Heart left ventricle (tissue), 16 donors: ENCODE data around the gene CLDN18. TPM values are rescaled to one million over a fixed set of nuclear protein-coding genes. Genes with fewer than 3 reads are reported as not detected.
A peak's percentile ranks its signal among the peaks of the same experiment; 100 is the strongest.

Experiments used
- ATAC-seq, 4 donors: fragments of 200-7000 bp; cut with Tn5 transposase; one replicate each; pipeline ENCODE4 v1.9.1; 2020 to 2022; ENCODE audit warnings: moderate library complexity in 4 of 4, mild to moderate bottlenecking in 3 of 4, moderate number of reproducible peaks in 1 of 4
- DNase-seq, 5 donors: peaks; one replicate each; pipeline ENCODE4 v3.0.0-alpha.2; 2020
- H3K27ac ChIP-seq, 12 donors: fragments of 200-600 bp; sonication (generic) in 4 of 12; one replicate each; pipeline versions ENCODE4 v1.5.0 to v1.8.0; 2016 to 2022; ENCODE audit warnings: mild to moderate bottlenecking in 2 of 12
- H3K27me3 ChIP-seq, 9 donors: fragments of 200-600 bp; sonication (generic) in 2 of 9; one replicate each; pipeline versions ENCODE4 v1.5.1 to v1.8.0; 2016 to 2022; ENCODE audit warnings: mild to moderate bottlenecking in 3 of 9
- H3K36me3 ChIP-seq, 9 donors: fragments of 200-600 bp; sonication (generic) in 2 of 9; one replicate each; pipeline versions ENCODE4 v1.5.0 to v1.8.0; 2018 to 2022; ENCODE audit warnings: mild to moderate bottlenecking in 2 of 9
- H3K4me1 ChIP-seq, 12 donors: fragments of 200-600 bp; sonication (generic) in 4 of 12; one replicate each; pipeline versions ENCODE4 v1.5.0 to v1.8.0; 2016 to 2022; ENCODE audit warnings: mild to moderate bottlenecking in 3 of 12
- H3K4me3 ChIP-seq, 12 donors: fragments of 200-600 bp; sonication (generic) in 4 of 12; one replicate each; pipeline versions ENCODE4 v1.5.0 to v1.8.0; 2017 to 2022; ENCODE audit warnings: mild to moderate bottlenecking in 9 of 12, moderate library complexity in 4 of 12
- H3K9me3 ChIP-seq, 12 donors: fragments of 200-600 bp; sonication (generic) in 4 of 12; one replicate each; pipeline versions ENCODE4 v1.5.0 to v1.8.0; 2016 to 2022; ENCODE audit warnings: mild to moderate bottlenecking in 1 of 12
- CTCF ChIP-seq, 12 donors: fragments of 200-600 bp; sonication (generic) in 4 of 12; IDR thresholded peaks; one replicate each; pipeline versions ENCODE4 v1.5.0 to v1.8.0; 2018 to 2022; ENCODE audit warnings: antibody characterized with exemption in 12 of 12, mild to moderate bottlenecking in 5 of 12
- POLR2A ChIP-seq, 2 donors: fragments of 450-650 bp; IDR thresholded peaks; one replicate each; pipeline ENCODE4 v1.6.1; 2017; ENCODE audit warnings: antibody characterized with exemption in 2 of 2, mild to moderate bottlenecking in 2 of 2, moderate library complexity in 2 of 2
- WGBS, 4 donors: extraction: QIAGEN DNeasy Blood & Tissue Kit in 2 of 4; methylation state at CpG; one replicate each; pipeline versions ENCODE4 v1.1.5 to v1.1.7; 2013 to 2018; 5-methylcytosine and 5-hydroxymethylcytosine counted together
- intact Hi-C, 10 donors: fragments of 100-400 bp; cut with DNase I; formaldehyde crosslinking; loops; one replicate each; pipeline versions ENCODE4 v1.11.1 to v1.14.2; 2022
- polyA plus RNA-seq, 2 donors: library from polyadenylated mRNA; stranded (reverse); fragments of 200-250 nt; gene quantifications; one replicate each; pipeline ENCODE4 v1.2.3, GENCODE V29; 2013
- total RNA-seq, 9 donors: library from RNA; depleted of rRNA in 2 of 9; stranded (reverse); fragments of >200 nt in 2 of 9; fragmentation: NEBNext Ultra II Directional in 3 of 9; extraction: Animal tissue kit (Norgen Biotek cat#: 25700) in 3 of 9; gene quantifications; one replicate each; pipeline versions ENCODE4 v1.1.0 to v1.2.4, GENCODE V29; 2016 to 2023
- donor health status: ischemic (EF 13 %, LVEDD 7.1; RV severe dilation, severe dysfunction).
- donor health status: healthy with polysubstance abuse.
- donor health status: DM: no; HTN: yes; CAD: no.
- donor health status: DM: no; HTN: no; CAD: no.
- donor health status: ischemic (EF 25% LVEDD 6.9; RV normal size, moderate dysfunction).
- donor health status: ischemic (EF 25% LVEDD 5.7; RV mildly dilated, moderate dysfunction).
- donor health status: healthy.
- donor health status: DM: yes; HTN: yes; CAD: no.
- donor health status: ischemic (EF 35%, LVEDD 5.7; RV mildly dilated, moderate dysfunction).
- donor health status: nonischemic (EF 11% LVEDD 7.7; RV severe dilation, severe dysfunction).
- donor health status: DM: yes; HTN: yes; CAD: no.
- donor health status: PGD.
- donor health status: ischemic (EF 29% LVEDD 5.4; RV normal size, mild dysfunction).
- donor health status: nonischemic (EF 23%, LVEDD 6.1; RV moderate dilation, normal function).

Gene CLDN18
- total and polyA plus RNA-seq, 11 donors, result 0.01 TPM; not detected in 10

GRCh38 chr3:138066972-138067371 is 57.0 kb downstream of the CLDN18 start:
- H3K9me3 ChIP-seq, result no peaks in the 10 kb centered on the region
- no peak for DNase-seq
- TF ChIP-seq POLR2A (IDR thresholded peaks at IDR 0.05), result no peak
- no peak for TF ChIP-seq CTCF (IDR thresholded peaks at IDR 0.05)
- no peak overlapping the region for H3K27ac ChIP-seq
- no peak for ATAC-seq
- peaks cover 0 to 8% (median 0%) of the 10 kb centered on the region in 12 donors for H3K4me1 ChIP-seq
- no peak overlapping the region for H3K4me3 ChIP-seq
- 85 to 93% (median 90%) methylated on average over 2 to 3 of the region's 3 CpGs for WGBS, 4 donors
- H3K36me3 ChIP-seq, result peaks cover 0 to 85% (median 60%) of the 10 kb centered on the region in 9 donors
- intact Hi-C loops, result loop anchor here in 1 of 10 donors (10.0 kb wide), 1 partner anchor 358 kb away; no protein-coding TSS in a partner anchor
- H3K27me3 ChIP-seq, result no peaks in the 10 kb centered on the region

GRCh38 chr3:138068046-138068445 is 58.1 kb downstream of the CLDN18 start:
- no peaks in the 10 kb centered on the region for H3K4me1 ChIP-seq
- no peaks in the 10 kb centered on the region for H3K27me3 ChIP-seq
- peaks cover 0 to 83% (median 54%) of the 10 kb centered on the region in 9 donors for H3K36me3 ChIP-seq
- H3K4me3 ChIP-seq, result no peak overlapping the region
- H3K27ac ChIP-seq, result no peak overlapping the region
- DNase-seq (no peak), ATAC-seq (peak in 3 of 4 donors; percentile 4 to 14 (median 14))
- no peaks in the 10 kb centered on the region for H3K9me3 ChIP-seq
- 78 to 100% (median 83%) methylated on average over 3 to 8 of the region's 8 CpGs for WGBS, 4 donors
- TF ChIP-seq CTCF (IDR thresholded peaks at IDR 0.05), result no peak
- intact Hi-C loops, result loop anchor here in 9 of 10 donors (1.0 to 10.0 kb wide), 4 partner anchors 49 to 357 kb away; no protein-coding TSS in a partner anchor

GRCh38 chr3:138068579-138069174 is 58.7 kb downstream of the CLDN18 start:
- Histone ChIP-seq H3K9me3 (peaks cover 0 to under 1% (median 0%) of the 10 kb centered on the region in 12 donors), H3K27ac (no peak overlapping the region), H3K4me3 (no peak overlapping the region), H3K36me3 (peaks cover 0 to 77% (median 50%) of the 10 kb centered on the region in 9 donors), H3K27me3 (no peaks in the 10 kb centered on the region), H3K4me1 (no peaks in the 10 kb centered on the region)
- TF ChIP-seq CTCF (IDR thresholded peaks at IDR 0.05) (peak; percentile 91 to 99 (median 98)), POLR2A (IDR thresholded peaks at IDR 0.05) (no peak)
- intact Hi-C loops, result loop anchor here in 9 of 10 donors (1.0 to 10.0 kb wide), 5 partner anchors 47 to 356 kb away; partner anchors contain the start of gene DZIP1L (in 1 of the 9)
- ATAC-seq (peak; percentile 44 to 95 (median 91)), DNase-seq (peak; percentile 75 to 89 (median 81))
- WGBS, 4 donors, result 25 to 39% (median 28%) methylated on average over 14 of the region's 14 CpGs

- H3K27ac ChIP-seq, result no peak overlapping the region
- H3K4me3 ChIP-seq, result no peak overlapping the region
- H3K36me3 ChIP-seq, result peaks cover 0 to 64% (median 36%) of the 10 kb centered on the region in 9 donors
- peaks cover 0 to 6% (median 0%) of the 10 kb centered on the region in 12 donors for H3K9me3 ChIP-seq
- ATAC-seq (no peak), DNase-seq (no peak)
- H3K27me3 ChIP-seq, result no peaks in the 10 kb centered on the region
- H3K4me1 ChIP-seq, result no peaks in the 10 kb centered on the region
- no peak for TF ChIP-seq POLR2A (IDR thresholded peaks at IDR 0.05)
- no peak for TF ChIP-seq CTCF (IDR thresholded peaks at IDR 0.05)
- WGBS, 4 donors, result 88 to 92% (median 89%) methylated on average over 4 of the region's 4 CpGs
- intact Hi-C loops, result loop anchor here in 1 of 10 donors (2.0 kb wide), 1 partner anchor 49 kb away; no protein-coding TSS in a partner anchor
Observed at GRCh38 chr3:138070006-138070405, 60.0 kb downstream of the CLDN18 start.
